ENCODE measurements around the gene DUOX2. TPM values are rescaled to one million over a fixed set of nuclear protein-coding genes. Genes with fewer than 3 reads are reported as not detected.

Gene DUOX2
- total RNA-seq, 3 donors from 2014 or later (not counting 1 experiment from before 2014, with no cell fraction given) = 2.5 TPM; not detected in 2

Other genes with a start within 250 kb of the DUOX2 start
- gene TERB2, start 157.5 kb downstream of the DUOX2 start, total RNA-seq = under 1 TPM in 1 of 3 donors, not detected in 2; 0.48 TPM
- 1 to 10 TPM; 2.6 to 5.7 (median 2.8) TPM for gene SORD, start 91.0 kb downstream of the DUOX2 start, total RNA-seq
- not detected for gene DUOXA2, start 154 bp upstream of the DUOX2 start, total RNA-seq
- under 1 TPM in 2 of 3 donors, not detected in 1; 0.39 to 0.40 TPM for gene DUOXA1, start 15.7 kb upstream of the DUOX2 start, total RNA-seq
- under 1 TPM in 1 of 3 donors, not detected in 2; 0.20 TPM for gene DUOX1, start 15.8 kb upstream of the DUOX2 start, total RNA-seq
- gene SHF, start 73.8 kb upstream of the DUOX2 start, total RNA-seq = 1 to 10 TPM in 2 of 3 donors, under 1 TPM in 1; 0.94 to 2.4 (median 1.7) TPM
- gene SLC28A2, start 138.1 kb upstream of the DUOX2 start, total RNA-seq = not detected